ENCODE results near the gene PPP1R12B.
"Not testable (repeated sequence)": the region's sequence is repeated elsewhere in the genome, so short reads cannot be mapped to it uniquely, and the experiment has no call there.

PPP1R12B gene

DNA sequence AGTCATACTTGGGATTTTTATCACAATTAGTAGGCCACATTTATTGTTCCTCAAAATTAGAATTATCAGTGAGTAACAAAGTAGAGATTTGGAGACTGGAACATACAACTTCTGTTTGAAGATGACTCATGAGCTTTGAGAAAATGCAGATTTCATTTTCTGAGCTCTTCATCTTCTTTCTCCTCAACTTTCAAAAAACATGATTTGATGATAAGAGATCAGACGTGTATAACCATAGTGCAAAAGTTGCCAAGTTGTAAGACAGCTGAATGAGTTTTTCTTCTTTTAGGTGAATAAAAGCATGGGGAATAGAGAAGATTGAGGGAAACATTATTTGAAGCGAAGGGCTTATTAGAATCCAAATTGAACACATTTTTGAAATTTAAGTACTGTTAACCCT lies 58.4 kb downstream of the PPP1R12B start:
- DNase-seq, result not testable (repeated sequence)

DNA sequence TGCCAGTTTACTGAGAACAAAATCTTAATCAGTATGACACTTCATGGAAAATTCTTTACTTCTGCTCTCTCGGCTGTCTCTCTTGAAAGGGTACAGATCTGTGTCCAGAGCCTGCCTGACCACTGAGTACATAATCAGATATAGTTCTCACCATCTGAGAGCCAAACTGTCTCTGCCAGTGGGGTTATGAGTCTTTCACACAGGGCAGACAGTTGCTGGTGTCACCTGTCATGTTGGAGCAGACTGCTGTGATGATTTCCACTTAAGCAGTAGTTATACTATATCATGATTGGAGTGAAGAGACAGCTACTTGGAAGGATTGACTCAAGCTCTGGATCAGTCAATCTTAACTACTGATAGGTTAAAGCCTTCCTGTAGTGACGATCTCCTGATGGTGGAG lies 58.9 kb downstream of the PPP1R12B start:
- DNase-seq, result not testable (repeated sequence)

DNA sequence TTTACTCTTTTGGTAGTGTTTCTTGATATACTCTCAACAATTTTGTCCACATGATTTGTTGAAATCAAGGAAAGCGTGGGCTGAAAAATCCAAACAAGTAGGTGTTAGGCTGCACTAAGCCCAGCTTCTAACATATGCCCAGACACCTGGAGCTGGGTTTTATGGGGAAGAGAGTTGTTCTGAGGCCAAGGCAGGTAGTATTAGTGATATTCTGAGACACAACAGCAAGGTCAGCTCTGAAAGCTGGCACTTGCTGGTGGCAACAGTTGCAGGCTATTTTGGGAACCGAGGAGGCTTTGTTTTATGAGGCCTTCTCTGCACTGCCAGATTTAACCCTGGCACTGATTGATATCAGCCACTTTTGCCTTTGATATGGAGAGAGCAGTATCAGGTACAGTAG lies 61.8 kb downstream of the PPP1R12B start:
- DNase-seq, result not testable (repeated sequence)

DNA sequence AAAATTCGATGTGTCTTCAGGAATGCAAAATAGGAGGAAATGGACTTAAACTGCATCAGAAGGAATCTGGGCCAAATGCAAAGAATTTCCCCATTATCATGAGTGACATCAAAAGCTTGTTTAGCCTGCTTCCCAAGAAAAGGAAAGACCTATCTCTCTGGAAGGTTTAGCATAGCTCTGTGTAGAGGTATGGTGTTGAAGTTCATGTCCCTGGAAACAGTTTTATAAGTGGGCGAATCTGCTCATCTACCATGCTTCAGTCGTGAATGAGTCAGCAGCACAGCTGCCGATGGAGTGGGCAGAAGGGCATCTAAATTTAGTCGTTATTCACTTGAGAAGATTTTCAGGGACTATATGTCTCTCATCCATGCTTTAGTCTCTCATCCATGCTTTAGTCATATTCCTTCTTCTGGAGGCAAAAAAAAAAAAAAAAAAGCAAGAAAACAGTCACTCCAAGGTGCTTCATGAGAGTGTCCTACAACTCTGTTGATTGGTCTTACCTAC lies 62.4 kb downstream of the PPP1R12B start:
- not testable (repeated sequence) for DNase-seq

DNA sequence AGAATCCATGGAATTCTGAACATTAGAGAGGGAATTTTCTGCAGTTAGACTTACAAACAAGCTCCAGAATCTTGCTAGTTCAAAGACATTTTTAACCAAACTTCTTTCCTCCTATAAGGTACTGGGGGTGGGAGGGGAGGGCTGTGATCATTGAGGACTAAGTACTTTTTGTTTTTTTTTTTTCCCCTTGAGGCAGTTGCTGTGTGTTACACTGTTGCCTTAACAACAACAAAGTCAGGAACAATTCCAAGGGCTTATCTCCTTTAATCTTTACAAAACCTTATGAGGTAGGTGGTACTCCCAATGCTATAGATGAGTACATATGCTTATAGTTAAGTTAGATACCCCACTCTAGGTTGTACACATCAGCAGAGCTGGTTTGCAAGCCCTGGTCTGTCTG lies 62.9 kb downstream of the PPP1R12B start:
- DNase-seq, result no peak

DNA sequence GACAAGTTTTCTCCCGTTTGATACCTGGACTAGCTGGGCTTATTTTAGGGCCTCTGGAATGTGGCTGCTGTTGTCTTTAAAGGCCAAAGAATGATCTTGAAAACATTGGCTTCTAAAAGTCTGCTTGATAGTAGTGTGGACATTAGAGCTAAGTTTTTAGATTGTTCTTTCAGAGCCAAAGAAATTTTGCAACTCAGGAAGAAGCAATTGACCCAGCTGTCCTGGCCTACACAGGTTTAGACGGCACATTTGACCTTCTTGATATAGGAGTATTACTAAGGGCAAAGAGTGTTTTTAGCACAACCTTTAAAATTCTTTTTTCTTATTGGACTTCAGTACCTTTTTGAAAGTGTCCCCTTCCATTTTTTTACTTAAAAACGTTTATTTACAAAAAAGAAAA lies 63.9 kb downstream of the PPP1R12B start:
- DNase-seq, result not testable (repeated sequence)

DNA sequence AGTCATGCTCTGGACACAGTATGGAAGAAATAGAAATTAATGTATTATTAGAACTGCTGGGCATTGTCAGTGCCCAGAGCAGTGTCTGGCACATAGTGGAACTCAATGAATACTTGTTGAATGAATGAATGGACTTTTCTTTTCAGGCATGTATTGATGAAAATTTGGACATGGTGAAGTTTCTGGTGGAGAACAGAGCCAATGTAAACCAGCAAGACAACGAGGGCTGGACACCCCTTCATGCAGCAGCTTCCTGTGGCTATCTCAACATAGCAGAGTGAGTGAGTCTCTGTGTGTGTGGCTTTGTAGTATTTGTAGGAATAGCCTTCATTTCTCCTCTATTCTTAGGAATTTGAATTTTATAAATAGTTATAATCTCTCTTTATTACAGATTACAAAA lies 68.1 kb downstream of the PPP1R12B start:
- no peak for DNase-seq

DNA sequence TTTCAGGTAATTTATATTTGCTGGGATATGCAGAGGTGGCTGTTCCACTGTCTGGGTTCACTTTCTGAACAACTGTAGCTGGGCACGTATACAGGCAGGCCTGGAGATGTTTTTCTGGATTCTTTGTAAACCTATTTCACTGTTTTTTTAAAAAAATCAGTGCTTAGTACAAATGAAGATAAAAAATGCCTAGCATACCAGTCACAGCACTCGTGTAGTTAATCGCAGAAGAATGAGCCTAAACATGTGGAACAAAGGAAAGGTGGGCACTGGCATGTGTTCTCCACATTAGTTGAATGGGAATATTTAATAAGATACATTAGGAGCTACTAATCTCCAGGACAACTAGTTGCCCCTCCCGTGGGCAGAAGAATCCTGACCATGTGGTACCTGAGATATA lies 68.6 kb downstream of the PPP1R12B start:
- DNase-seq, result not testable (repeated sequence)

DNA sequence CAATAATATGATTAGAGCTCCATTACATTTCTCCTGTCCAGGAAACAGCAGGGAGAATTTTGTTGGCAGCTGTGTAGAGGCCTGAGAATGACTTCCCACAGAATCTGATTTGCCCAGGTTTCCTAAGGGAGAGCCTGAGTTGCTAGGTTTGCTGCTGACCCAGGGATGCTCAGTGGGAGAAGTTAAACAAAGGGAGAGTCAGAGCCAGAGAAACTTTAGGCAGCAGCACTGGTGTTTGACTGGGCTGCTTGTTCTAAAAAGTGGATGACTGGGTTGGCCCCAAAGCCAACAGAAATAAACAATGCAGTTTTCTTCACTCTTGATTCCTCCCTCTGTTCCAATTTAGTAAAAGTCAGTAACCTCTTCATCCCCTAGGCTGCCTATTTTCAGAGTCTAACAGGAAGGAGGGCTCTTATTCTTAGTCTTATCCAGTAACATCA lies 69.3 kb downstream of the PPP1R12B start:
- not testable (repeated sequence) for DNase-seq

DNA sequence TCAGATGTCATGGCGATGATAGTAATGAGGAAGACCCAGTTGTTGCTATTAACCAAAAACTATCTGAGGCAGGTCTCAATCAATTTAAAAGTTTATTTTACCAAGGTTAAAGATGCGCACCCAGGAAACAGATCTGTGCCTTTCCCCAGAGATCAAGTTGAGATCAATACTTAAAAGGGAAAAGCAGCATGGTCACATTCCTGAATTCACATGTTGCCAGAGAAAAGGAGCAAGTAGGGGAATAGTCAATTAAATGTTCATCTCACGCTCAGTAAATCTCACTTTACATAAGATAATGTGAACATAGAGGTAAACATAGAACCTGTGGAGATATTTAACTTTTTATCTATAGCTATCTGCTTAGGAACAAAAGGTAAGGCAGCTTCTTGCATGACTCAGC lies 71.2 kb downstream of the PPP1R12B start:
- DNase-seq, result not testable (repeated sequence)

DNA sequence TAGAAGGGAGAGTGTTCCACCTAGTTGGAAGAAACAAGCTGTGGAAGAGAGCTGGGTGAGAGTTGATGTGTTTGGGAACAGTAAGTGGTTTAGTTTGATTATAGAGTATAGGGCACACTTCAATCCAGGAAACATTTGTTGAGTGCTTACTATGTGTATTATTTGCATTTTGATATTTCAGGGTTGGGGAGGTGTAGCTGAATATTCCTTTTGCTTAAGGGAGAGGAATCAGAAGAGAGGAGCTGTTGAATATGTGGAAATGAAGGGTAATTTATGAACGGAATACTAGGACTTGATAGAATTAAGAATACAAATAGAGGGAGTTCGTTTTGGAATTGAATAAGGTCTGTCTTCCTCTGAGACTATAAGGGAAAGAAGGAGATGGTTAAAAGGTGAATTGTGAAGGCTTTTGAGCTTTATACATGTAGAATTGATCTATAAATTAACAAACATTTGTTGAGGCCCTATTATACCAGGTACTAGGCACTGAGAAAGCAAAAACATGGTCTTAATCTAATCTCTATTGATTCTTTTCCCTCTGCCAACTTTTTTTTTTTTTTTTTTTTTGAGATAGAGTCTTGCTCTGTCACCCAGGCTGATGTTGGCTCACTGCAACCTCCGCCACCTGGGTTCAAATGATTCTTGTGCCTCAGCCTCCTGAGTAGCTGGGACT lies 72.1 kb downstream of the PPP1R12B start:
- DNase-seq, result not testable (repeated sequence)

DNA sequence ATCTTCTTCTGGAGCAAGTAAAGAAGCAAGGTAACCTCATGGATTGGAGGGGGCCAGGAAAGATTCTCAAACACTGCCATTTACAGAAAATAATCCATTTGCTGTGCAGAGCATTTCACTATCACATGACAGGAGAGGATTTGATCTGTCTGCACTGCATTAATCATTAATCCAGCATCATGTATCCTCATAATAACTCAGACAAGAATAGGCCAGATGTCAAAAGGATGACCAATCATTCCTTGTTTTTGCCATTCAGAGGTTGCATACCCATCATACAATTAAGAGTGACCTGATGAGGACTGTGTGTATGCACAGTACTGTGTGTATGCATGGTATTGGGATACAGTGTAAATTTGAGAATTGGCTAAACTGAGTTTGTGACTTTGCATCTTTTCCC lies 74.2 kb downstream of the PPP1R12B start:
- DNase-seq, result not testable (repeated sequence)

DNA sequence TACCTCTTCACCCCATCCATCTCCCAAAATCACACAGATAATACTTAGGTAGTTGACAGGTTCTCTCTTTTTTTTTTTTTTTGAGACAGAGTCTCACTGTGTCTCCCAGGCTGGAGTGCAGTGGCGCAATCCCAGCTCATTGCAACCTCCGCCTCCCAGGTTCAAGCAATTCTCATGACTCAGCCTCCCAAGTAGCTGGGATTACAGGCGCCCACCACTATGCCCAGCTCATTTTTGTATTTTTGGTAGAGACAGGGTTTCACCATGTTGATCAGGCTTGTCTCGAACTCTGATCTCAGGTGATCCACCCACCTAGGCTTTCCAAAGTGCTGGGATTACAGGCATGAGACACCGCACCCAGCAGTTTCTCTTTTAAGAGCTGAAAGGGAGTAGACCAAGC lies 75.8 kb downstream of the PPP1R12B start:
- DNase-seq, result not testable (repeated sequence)

DNA sequence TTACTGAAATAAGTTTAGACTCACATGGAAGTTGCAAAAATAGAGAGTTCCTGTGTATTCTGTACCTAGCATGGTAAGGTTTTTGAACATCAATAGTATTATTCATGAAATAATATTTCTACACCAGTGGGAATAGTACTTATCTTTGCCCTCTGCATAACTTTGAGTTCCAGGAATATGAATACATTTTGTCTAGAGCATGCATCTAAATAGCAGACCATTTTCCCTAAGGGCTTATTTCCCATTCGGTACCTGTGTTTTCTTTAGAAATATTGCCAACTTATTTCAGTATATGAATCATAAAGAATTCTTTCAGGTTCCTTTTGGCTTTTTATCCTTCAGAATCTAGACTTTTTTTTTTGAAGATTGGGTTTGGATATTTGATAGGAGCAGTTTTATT lies 81.6 kb downstream of the PPP1R12B start:
- DNase-seq, result not testable (repeated sequence)

DNA sequence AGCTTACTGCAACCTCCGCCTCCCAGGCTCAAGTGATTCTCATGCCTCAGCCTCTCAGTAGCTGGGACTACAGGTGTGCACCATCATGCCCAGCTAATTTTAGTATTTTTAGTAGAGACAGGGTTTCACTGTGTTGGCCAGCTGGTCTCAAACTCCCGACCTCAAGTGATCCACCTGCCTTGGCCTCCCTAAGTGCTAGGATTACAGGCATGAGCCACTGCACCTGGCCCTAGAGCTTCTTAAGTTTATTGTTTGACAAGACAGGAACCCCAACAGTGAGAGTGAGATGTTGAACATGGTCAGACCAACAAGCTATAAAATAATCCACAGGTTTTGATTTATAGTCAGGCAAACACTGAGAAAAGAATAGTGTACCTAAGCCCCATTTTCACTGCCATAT lies 83.8 kb downstream of the PPP1R12B start:
- peak; percentile 10 for DNase-seq

DNA sequence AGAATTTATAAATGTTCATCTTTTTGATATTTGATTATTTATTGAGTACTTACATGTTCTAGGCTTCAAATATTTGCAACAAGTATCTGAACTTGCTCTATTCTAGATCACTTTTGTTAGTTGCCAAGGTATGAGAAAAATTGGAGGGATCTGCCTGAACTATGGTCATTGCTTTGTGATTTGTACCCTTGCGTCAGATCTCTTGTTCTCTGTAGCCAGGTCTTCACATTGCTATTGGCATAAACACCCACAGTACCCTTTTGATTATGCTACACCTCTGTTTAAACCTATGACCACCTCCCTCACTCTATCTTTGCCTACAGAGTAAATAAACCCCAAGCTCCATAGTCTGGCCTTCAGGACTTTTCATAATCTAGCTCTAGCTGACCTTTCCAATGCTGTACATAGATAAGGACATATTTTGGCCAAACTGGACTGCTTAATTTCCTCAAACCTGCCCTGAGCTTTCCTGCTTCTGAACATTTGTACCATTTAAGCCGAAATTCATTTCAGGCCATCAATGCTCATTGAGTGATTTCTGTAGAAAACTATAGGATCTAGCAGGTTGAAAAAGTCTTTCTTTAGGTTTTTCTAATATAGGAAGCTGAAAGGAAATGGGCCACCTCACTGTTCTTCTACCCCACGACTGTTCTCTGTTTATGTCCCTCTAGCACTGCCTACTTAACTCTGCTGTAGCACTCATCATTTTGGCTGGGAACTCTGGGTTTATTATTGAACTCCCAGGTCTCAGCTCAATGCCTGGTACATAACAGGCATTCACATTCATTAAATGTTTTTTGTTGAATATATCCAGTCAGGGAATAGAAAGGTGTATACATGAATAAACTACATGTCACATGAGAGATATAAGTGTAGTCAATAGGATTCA lies 84.9 kb downstream of the PPP1R12B start:
- DNase-seq, result no peak

DNA sequence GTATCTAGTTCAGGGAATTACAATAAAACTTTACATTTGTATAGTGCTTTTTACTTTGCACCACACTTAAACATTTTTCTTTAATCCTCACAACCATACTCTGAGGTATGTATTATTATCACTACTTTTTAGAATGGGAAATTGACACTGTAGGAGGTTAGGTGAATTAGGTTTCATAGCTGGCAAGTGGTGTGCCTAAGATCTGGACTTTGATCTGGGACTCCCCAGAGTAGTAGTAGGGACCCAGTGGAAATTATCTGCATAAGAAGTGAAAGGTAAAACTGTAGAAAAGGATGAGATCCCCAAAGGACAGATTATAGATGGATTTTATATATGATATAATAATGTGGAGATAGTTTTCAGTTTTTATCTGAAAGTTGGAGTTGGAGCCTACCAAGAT lies 85.6 kb downstream of the PPP1R12B start:
- DNase-seq, result no peak

DNA sequence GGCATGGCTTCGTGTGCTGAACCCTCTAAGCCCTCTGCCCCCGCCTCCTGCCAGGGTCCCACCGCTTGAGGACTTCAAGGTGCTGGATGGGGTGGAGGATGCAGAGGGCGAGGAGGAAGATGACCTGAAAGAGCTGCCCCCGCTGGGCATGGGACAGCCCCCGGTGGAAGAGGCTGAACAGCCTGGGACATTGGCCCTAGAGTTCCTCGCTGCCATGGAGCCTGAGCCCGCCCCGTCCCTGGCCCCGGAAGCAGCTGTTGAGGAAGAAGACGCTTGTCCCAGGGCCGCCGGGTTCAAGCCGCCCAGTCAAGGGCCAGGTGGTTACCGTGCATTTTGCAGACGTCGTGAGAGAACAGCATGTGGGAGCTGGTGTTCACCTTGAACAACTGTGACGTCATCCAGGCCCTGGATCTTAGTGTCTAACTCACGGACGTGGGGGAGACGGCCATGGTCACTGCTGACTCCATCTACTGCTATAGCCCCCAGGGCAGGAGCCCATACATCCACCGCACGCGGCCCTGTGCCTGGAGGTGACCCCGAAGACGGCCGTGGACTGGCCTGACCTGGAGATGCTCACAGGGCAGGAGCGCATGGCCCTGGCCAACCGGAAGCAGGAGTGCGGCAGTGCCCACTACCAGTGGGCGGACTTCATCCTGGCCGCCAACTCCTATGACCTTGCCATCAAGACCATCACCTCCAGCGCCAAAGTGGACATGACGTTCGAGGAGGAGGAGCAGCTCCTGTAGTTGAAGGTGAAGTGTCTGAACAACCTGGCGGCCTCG lies 90.1 kb downstream of the PPP1R12B start:
- no peak for DNase-seq

DNA sequence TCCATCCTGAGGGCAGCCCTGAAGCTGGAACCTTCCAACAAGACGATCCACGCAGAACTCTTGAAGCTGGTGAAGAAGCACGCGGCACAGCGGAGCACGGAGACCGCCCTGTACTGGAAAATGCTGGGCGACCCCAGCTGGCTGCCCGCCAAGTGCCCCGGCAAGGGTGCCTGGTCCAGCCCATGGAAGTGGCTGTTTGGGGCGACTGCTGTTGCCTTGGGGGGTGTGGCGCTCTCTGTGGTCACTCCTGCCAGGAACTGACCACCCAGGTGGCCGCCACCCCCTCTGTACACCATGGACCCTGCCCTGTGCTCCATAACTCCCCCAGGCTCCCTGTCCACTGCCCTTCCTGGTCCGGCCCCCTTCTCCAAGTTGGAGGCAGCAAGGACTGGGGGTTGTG lies 90.8 kb downstream of the PPP1R12B start:
- DNase-seq, result no peak

DNA sequence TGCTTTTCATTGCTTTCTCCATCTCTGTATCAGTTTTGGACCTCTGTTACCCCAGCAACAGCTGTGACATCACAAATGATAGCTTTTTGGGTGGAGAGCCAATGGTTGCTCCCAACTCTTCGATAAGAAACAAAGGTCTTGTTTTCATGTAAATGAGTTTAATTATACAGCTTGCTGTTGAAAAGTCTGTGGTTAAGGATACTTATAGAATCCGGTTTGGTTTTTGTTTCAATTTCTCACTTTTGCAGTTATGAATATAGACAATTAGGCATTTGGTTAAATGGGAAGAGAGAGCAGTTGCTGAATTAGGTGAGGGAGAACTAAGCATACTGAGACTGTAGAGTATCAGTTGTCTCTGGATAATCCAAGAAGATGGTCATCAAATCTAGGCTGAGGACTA lies 99.6 kb downstream of the PPP1R12B start:
- not testable (repeated sequence) for DNase-seq

DNA sequence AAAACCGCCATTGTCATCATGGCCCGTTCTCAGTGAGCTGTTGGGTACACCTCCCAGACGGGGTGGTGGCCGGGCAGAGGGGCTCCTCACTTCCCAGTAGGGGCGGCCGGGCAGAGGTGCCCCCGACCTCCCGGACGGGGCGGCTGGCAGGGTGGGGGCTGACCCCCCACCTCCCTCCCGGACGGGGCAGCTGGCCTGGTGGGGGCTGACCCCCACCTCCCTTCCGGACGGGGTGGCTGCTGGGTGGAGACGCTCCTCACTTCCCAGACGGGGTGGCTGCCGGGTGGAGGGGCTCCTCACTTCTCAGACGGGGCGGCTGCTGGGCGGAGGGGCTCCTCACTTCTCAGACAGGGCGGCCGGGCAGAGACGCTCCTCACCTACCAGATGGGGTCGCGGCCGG lies 103.1 kb downstream of the PPP1R12B start:
- not testable (repeated sequence) for DNase-seq

DNA sequence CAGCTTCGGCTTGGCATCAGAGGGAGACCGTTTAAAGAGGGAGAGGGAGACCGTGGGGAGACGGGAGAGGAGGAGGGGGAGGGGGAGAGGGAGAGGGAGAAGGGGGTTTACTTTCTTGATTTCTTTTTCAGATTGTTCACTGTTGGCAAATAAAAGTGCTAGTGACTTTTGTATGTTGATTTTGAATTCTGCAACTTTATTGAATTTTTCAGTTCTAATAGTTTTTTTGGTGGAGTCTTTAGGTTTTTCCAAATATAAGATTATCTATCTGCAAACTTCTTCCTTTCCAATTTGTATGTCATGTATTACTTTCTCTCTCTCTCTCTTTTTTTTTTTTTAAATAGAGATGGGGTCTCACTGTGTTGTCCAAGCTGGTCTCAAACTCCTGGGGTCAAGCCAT lies 104.0 kb downstream of the PPP1R12B start:
- no peak for DNase-seq

Data from NCI-H1092 treated with DMSO at 0.1 percent for 48 hours (cell line).